Activated naive CD4-positive, alpha-beta T cell treated with anti-CD3 and anti-CD28 coated beads, Interleukin-2, amount 50 U/mL, for 16 hours (primary cell): ENCODE measurements around the gene TRIP13.
A peak's percentile ranks its signal among the peaks of the same experiment; 100 is the strongest.
"Not testable (repeated sequence)": the region's sequence is repeated elsewhere in the genome, so short reads cannot be mapped to it uniquely, and the experiment has no call there.

Experiments used
- DNase-seq: peaks from one replicate; pipeline ENCODE4 v3.0.0-alpha.2; 2020

The TRIP13 gene, protein sequence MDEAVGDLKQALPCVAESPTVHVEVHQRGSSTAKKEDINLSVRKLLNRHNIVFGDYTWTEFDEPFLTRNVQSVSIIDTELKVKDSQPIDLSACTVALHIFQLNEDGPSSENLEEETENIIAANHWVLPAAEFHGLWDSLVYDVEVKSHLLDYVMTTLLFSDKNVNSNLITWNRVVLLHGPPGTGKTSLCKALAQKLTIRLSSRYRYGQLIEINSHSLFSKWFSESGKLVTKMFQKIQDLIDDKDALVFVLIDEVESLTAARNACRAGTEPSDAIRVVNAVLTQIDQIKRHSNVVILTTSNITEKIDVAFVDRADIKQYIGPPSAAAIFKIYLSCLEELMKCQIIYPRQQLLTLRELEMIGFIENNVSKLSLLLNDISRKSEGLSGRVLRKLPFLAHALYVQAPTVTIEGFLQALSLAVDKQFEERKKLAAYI

DNA sequence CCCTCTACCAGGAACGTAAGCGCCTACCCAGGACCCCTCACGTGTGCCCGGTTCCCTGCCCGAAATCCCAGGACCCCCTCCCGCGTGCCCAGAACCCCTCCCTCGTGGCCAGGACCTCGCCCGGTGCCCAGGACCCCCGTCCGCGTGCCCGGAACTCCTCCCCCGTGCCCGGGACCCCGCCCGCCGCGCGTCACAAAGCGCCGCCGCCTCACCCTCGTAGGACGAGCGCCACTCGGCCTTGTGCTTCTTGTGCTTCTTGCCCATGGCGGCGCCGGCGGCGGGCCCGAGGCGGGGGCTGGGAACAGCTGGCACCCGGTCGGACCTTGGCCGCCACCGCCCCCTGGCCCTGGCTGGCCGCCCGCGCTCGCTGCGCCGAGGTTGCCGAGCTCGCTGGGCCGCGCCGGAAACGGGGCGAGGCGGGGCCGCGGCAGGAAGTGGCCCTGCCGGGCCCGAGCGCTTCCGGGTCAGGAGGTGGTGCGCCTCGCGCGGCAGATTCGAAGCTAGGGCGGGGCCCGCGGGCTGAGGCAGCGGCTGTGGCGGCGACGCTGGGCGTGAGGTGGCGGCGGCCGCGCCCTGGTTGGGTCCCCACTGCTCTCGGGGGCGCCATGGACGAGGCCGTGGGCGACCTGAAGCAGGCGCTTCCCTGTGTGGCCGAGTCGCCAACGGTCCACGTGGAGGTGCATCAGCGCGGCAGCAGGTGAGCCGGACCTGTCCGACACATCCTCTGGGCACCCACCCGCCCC lies at the start of gene TRIP13, which contains the start of gene BRD9:
TSS of gene TRIP13 (plus strand) at position 491 of the 743 bp plus-strand sequence. CDS start at position 606, 115 bp downstream.
TSS of gene BRD9 (minus strand) at position 408 of the 743 bp plus-strand sequence. CDS start at position 264, 144 bp downstream.
- peak; percentile 88 for DNase-seq

DNA sequence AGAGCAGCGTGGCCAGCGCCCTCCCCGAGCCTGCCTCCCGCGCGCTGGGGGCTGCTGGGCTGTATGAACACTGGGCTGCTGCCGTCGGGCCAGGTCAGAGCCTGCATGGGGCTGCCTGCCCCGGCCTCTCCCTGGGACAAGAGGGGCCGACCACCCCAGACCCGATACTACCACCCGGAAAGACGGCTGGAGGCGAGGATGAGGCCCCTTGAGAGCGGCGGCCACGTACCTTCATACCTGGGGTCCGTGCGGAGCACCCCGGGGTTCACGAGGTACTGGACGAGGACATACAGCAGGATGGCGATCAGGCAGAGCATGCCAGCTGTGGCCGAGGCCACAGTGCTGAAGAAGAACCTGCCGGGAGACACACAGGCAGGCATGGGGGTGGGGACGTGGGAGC lies 49.3 kb upstream of the TRIP13 start:
- DNase-seq, result peak; percentile 12

- DNase-seq, result peak; percentile 12
These were observed 48.8 kb upstream of the TRIP13 start for GRCh38 chr5:843926-844325.

DNA sequence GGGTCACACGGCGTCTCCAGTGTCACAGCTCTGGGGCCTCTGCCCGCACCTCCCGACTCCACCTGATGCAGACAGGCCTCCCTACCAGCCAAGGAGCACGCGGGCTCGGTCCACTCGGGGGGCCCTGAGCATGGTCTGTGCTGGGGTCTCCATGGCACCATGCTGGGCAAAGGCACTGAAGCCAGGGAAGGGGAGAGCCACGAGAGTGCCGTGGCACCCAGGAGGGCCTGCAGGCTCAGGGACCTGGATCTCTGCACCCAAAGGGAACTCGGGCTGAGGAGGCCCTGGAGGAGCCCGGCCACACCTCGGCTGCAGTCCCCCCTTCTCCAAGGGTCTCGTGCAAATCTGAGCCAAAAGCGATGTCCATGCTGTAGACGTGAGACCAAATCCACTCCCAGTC lies 48.3 kb upstream of the TRIP13 start:
- DNase-seq, result peak; percentile 13

- peak; percentile 14 for DNase-seq
These were observed 47.5 kb upstream of the TRIP13 start for GRCh38 chr5:845031-845675.

- DNase-seq, result not testable (repeated sequence)
These were observed 46.7 kb upstream of the TRIP13 start for GRCh38 chr5:845676-846601.

DNA sequence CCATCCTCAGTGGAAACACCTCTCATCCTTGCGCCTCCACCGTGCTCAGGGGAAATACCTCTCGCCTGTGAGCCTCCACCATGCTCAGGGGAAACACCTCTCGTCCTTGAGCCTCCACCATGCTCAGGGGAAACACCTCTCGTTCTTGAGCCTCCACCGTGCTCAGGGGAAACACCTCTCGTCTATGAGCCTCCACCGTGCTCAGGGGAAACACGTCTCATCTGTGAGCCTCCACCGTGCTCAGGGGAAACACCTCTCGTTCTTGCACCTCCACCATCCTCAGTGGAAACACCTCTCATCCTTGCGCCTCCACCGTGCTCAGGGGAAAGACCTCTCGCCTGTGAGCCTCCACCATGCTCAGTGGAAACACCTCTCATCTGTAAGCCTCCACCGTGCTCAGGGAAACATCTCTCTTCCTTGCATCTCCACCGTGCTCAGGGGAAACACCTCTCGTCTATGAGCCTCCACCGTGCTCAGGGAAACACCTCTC lies 46.0 kb upstream of the TRIP13 start:
- peak; percentile 15 for DNase-seq

DNA sequence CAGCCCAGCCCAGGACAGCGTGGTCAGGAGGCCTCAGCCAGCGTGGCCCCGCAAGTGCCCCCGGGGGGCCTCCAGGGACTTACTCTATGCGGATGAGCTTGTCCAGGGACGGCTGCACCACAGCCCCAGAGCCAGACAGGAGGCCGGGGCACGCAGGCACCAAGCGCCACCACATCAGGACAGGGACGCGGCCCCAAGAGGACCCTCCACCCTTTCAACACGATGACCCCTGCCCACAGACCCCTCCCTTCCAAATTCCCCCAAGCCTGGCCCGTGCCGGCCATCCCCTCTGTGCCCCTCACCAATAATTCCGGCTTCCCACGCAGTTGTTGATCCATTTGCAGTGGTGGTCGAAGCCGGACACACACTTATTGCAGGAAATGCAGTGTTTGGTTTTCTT lies 45.5 kb upstream of the TRIP13 start:
- not testable (repeated sequence) for DNase-seq

DNA sequence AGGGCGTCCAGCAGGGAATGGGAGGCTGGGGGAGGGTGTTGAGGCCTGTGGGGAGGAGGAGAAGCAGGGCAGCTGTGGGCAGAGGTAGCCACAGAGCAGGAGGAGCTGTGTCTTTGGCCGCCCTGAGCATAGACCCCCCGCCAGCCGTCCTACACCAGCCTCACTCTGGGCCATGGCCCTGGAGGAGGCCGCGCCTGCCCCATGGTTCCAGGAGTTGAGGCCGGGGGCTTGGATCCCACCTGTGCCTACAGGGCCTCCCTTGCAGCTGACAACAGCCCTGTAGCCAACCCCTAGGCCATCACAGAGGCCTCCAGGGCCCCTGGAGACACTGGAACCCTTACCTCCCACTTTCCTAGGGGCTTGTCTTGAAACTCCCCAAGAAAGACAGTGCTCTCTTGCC lies 44.9 kb upstream of the TRIP13 start:
- DNase-seq, result not testable (repeated sequence)

DNA sequence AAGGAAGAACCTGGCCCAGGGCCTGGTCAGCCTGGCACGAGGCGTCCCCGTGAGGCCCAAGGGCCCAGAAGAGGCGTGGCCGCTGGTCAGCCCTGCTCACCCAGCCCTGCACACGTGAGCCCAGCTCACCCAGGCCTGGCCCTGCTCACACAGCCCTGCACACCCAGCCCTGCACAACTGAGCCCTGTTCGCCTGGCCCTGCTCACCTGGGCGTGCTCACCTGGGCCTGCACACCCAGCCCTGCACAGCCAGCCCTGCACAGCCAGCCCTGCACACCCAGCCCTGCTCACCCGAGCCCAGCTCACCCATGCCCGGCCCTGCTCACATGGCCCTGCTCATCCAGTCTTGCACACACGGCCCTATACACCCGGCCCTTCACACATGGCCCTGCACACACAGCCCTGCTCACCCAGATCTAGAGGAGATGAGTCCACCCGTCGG lies 44.0 kb upstream of the TRIP13 start:
- peak; percentile 8 for DNase-seq

GRCh38 chr5:849651-850301 lies 42.9 kb upstream of the TRIP13 start:
- DNase-seq, result no peak

DNA sequence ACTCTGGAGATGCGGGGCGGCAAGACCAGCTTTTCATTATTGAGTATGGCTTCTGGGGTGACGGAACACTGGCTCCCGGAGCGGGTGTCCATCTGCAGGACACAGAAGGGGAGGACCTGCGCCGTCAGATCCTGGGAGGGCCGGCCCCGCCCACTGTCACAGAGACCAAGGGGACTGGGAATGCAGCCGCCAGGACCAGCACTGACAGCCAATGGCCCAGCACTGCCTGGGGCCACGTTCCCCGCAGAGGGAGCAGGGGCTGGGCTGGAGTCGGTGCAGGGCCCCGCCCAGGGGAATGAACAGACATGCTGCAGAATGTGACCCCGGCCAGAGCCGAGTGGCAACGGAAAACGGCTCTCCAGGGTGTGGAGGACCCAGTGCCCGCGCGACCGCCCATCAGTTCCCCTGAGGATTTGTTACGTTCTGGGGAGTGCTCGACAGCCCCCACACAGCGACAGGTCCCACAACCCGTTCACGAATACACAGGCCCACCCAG lies 42.1 kb upstream of the TRIP13 start, which contains the start of gene ZDHHC11:
TSS of gene ZDHHC11 (minus strand) at position 476 of the 496 bp plus-strand sequence. CDS start at position 92, 384 bp downstream.
- no peak for DNase-seq

DNA sequence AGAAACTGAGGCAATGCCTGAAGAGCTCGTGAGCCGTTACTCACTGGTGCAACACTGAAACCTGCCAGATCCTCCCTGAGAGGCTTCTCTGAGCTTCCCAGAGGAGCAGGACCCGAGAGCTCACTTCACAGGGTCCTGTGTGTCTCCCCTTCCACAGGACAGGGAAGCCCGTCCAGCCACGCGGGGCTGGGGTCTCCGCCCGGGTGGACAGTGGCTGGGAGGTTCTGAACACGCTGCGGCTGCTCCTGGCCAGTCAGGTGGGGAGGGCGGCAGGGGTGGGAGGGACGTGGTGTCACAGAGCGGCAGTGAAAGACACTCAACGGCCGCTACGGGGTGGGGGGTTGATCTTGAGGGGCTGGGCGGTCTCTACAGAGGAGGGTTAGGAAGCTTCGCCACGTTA lies 41.6 kb upstream of the TRIP13 start:
- DNase-seq, result no peak

DNA sequence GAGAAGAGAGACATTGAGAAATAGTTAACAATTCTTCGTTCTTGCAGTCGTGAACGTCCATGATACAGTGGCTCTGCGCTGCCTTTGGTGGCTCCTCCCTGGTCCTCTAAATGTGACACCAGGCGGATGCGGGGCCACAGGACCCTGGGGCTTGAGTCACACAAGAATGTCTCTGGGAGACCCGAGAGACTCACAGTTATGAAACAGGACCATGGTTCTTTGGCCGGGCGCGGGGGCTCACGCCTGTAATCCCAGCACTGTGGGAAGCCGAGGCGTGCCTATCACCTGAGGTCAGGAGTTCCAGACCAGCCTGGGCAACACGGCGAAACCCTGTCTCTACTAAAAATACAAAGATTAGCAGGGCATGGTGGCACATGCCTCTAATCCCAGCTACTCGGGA lies 41.1 kb upstream of the TRIP13 start:
- DNase-seq, result no peak

DNA sequence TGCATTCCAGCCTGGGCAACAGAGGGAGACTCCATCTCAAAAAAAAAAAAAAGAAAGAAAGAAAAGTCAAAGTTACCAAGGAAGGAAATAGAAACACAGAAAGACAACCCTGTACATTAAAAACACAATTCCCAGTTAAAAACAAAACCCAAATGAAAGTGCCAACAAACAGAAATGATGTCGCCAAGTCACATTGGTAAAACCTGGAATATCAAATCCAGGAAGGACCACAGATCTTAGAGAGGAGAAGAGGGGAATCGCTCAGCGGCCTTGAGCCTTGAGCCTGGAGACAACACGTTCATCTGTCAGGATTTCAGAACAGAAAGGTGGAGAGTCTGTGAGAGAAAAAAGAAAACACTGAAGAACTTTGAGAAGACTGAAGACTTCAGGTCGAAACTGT lies 40.7 kb upstream of the TRIP13 start:
- no peak for DNase-seq

DNA sequence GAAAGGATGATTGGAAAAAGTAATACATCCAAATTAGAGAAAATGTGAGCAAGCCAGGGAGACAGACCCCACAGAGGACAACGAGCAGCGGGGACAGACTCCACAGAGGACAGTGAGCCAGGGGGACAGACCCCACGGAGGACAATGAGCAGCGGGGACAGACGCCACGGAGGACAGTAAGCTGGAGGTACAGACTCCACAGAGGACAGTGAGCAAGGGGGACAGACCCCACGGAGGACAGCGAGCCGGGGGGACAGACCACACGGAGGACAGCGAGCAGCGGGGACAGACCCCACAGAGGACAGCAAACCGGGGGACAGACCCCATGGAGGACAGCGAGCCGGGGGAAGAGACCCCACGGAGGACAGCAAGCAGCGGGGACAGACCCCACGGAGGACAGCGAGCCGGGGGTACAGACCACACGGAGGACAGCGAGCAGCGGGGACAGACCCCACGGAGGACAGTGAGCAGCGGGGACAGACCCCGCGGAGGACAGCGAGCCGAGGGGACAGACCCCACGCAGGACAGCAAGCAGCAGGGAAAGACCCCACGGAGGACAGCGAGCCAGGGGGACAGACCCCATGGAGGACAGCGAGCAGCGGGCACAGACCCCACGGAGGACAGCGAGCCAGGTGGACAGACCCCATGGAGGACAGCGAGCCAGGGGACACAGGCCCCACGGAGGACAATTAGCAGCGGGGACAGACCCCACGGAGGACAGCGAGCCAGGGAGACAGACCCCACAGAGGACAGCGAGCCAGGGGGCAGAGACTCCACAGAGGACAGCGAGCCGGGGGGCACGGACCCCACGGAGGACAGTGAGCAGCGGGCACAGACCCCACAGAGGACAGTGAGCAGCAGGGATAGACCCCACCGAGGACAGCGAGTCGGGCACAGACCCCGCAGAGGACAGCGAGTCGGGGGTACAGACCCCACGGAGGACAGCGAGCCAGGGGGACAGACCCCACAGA lies 40.0 kb upstream of the TRIP13 start:
- peak; percentile 9 for DNase-seq

GRCh38 chr5:853416-854090 lies 39.1 kb upstream of the TRIP13 start:
- not testable (repeated sequence) for DNase-seq

- no peak for DNase-seq
These were observed 38.5 kb upstream of the TRIP13 start for GRCh38 chr5:854217-854616.
